Dermis blood vessel endothelial cell (primary cell): ENCODE results near the gene ENPP1. TPM values are rescaled to one million over a fixed set of nuclear protein-coding genes. Genes with fewer than 3 reads are reported as not detected.
A peak's percentile ranks its signal among the peaks of the same experiment; 100 is the strongest.
"Not testable (repeated sequence)": the region's sequence is repeated elsewhere in the genome, so short reads cannot be mapped to it uniquely, and the experiment has no call there.

Experiments used
- DNase-seq: peaks from one replicate; pipeline ENCODE4 v3.0.0; 2010
- total RNA-seq: library from RNA; depleted of rRNA; stranded (reverse); fragments of >200 nt; gene quantifications from 2 replicates; pipeline ENCODE4 v1.2.3, GENCODE V29; 2014

The ENPP1 gene
- total RNA-seq, 1 donor from 2014 or later: 0.34 TPM

DNA sequence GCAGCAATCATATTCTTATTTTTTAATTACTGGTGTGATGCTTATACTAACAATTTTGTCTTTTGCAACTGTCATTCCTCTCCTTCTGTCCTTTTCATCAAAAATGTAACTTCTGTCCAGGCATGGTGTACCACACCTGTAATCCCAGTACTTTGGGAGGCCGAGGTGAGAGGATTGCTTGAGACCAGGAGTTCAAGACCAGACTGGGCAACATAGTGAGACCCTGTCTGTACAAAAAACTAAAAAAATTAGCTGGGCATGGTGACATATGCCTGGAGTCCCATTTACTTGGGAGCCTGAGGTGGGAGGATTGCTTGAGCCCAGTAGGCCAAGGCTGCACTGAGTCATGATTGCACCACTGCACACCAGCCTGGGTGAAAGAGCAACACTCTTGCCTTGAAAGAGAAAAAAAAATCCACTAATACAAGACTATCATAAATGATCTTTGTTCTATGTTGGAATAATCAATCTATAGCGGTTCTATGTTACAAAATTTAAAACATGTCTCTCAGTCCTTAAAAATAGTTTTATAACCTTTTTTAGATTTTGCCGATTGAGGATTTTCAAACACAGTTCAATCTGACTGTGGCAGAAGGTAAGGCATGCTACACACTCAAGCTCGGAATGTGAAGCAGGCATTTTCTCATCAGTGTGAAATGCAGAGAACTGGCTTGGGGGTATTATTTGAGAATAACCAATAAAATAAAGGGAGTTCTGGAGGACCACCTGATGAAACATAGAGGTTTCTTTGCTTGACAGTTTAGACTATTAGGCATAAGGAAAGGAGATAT, 70.4 kb downstream of the ENPP1 start:
- no peak for DNase-seq

DNA sequence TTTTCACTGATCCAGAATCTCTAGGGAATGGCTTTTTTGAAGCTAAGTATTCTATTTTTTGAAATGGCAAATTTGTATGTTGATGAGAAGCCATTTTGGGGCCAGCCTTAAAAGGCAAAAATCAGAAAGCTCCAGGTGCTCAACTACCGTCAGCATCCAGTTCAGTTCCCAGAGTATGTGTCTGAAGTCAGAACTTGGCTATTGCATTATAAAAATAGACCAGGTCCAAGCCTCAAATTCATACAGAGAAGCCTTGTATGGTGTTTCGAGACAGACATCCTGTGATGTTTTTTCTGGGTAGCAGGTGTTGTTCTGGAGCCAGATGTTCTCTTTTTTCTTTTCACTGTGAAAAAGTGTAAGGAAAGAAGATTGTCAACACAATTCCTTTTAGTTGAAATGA, 75.2 kb downstream of the ENPP1 start:
- DNase-seq: no peak

DNA sequence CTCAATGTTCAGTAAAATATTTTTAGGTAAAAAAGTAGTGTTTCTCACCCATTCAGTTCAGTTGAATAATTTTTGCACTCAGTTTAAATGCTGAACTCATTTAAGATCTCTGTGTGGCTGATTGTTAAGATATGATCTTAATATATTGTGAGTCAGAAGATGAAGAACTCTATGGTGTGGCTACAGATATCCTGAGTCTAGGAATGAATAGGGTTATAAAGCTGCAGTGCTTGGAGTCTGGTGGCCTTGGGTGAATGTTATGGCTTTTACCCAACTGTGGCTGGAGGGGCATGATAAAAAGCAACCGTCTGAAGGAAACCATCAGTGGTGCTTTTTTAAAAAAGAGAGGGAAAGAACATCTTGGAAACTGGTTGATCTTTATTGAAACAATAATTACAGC, 77.4 kb downstream of the ENPP1 start:
- DNase-seq: no peak

DNA sequence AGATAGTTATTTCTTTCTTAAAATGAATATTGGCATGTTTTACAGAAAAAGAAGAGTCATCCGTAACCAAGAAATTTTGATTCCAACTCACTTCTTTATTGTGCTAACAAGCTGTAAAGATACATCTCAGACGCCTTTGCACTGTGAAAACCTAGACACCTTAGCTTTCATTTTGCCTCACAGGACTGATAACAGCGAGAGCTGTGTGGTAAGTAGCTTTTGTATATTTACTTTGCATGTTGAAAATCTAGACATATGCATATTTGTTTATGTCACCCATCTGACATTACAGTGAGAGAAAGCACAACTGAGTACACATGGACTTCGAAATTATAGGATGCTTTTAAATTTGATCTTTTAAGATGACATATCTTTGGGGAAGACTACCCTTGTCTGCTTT, 78.7 kb downstream of the ENPP1 start:
- no peak for DNase-seq

DNA sequence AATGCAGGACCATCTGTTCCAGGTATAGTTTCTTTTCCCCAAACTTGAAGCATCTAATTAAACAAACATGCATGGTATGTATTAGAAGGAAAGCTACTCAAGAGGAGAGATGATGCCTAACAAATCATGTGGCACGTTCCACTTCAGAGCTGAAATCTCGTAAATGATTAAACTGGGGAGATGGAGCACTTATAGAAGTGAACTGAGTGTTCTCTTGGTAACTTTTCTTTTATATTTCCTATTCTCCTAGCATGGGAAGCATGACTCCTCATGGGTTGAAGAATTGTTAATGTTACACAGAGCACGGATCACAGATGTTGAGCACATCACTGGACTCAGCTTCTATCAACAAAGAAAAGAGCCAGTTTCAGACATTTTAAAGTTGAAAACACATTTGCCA, 82.3 kb downstream of the ENPP1 start:
- no peak for DNase-seq

DNA sequence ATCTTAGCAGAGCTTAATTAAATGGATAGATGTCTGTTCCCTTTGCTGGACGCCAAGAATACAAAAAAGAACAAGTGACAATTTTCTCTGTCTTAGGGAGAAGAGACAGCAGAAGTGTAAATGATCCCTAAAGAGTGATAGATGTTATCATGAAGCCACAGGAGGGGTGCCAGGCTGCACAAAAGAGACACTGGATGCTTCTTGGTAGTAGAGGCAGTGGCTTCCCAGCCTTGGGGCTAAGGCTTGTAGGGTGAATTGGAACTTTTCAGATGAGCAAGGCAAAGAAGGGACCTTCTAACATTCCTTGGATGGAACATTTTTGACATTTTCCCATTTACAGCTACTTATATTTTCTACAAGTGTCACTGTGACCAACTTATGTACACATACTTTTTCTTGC, 85.4 kb downstream of the ENPP1 start:
- DNase-seq: no peak

DNA sequence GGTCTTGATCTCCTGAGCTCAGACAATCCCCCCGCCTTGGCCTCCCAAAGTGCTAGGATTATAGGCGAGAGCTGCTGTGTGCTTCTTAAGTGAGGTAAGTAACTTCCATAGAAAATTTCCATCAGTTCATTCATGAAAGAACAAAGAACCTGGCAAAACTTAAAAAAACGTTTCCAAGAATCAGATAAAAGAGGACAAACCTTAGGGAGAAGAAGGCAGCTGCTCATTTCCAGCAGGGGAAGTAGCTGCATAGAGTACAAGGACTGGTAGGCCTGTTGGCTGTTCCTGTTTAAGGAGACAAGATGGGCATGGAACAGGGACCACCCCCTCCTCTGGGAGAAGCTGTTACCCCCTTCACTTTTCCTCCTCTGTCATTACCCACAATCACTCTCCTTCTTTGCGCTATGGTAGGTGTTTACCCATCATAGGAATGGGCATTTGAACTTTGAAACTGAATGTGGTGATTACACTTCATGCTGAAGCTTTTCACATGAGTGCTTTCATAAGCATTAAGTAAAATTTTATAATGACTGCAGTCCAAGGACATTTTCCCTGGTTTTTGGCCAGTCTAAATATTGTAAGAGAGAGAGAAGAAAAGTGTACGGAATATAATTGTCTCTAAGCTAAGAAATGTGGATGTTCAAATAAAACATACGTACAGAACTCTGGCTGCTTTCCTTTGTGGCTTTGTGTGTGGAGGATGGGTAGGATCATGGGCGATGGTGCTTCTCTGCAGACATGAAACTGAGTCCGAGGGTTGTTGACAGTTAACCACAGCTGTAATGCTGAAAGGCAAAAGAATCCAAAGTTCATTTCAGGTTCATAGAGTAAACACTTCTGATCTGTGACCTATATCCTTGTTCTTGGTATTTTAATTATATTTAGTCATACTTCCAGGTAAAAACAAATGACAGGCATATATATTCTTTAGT, 86.9 kb downstream of the ENPP1 start:
- DNase-seq: no peak

DNA sequence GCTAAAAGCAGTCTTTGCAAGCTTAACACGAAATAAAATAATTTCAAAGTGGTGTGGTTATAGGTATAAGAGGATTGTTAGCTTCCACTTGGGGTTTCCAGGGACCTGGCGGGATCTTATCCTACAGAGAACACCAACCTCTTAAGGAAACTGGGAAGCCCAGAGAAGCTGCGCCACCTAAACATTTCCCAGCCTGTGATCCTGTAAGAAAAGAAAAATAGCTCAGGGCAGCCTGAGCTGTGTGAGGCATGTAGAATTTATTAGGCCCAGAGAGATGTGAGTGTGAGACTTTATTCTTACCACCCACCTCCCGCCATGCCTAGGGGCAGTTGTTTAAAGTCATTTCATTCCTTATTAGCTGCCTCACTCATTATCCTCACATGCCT, 89.2 kb downstream of the ENPP1 start:
- DNase-seq: no peak

DNA sequence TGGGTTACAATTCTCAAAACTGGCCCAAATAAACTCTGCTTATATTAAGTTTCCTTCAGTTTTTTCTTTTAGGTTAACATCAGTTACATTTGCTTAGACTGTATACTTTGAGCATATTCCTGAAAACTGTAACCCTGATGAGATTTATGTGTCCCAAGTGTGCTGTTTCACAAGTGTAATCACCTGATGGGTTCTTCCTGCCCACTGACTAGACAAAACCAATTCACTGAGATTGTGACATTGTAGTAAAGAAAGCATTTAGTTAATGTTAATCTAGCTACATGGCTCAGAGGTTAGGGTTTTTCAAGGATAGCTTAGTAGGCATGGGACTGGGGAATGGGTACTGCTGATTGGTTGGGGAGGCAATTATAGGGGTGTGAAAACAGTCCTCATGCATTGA, 89.8 kb downstream of the ENPP1 start:
- no peak for DNase-seq

DNA sequence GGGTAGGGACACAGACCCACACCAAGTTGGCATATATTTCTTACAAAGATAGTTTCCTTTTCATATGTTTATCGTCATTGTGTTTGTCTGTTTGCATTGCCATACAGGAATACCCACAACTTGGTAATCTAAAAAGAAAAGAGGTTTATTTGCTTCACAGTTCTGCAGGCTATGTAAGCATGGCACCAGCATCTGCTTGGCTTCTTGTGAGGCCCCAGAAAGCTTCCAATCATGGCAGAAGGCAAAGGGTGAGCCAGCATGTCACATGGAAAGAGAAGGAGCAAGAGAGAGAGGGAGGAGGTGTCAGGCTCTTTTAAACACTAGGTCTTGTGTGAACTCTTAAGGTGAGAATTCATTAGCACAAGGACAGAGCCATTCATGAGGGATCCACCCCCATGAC, 90.9 kb downstream of the ENPP1 start:
- DNase-seq: no peak

DNA sequence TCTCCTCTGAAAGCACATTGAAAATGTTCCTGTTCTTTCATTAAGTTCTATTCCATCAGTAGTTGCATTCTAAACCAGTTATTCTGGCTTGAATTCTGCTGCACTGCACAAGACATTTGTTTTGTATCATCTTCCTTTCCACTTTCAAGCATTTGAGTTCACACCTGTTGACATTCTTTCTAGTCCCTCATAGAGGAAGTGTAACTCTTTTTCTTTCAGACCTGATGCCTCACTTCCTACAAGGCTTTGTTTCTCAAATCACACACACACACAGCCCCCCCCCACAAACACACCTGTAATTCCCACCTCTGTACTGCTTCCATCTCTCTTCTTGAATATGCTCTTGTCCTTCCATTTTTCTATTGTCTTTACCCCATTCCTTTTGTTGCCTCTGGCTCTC, 92.4 kb downstream of the ENPP1 start:
- no peak for DNase-seq

DNA sequence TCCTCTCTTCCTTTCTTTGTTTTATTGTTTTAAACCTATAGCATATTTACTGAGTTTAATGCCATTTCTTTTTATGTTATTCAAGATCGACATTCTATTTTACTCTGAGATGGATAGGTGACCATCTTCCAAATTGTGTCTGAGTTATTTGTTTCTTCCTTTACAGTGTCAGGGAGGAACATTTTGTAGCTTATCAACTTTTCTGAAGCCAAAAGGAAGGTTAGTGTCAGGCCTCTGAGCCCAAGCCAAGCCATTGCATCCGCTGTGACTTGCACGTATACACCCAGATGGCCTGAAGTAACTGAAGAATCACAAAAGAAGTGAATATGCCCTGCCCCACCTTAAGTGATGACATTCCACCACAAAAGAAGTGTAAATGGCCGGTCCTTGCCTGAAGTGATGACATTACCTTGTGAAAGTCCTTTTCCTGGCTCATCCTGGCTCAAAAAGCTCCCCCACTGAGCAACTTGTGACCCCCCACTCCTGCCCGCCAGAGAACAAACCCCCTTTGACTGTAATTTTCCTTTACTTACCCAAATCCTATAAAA, 93.6 kb downstream of the ENPP1 start:
- DNase-seq: not testable (repeated sequence)

DNA sequence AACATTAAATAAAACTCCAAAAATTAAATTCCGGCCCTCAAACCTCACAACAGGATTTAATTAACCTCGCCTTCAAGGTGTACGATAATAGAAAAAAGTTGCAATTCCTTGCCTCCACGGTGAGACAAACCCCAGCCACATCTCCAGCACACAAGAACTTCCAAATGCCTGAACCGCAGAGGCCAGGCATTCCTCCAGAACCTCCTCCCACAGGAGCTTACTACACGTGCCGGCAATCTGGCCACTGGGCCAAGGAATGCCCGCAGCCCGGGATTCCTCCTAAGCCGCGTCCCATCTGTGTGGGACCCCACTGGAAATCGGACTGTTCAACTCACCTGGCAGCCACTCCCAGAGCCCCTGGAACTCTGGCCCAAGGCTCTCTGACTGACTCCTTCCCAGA, 95.9 kb downstream of the ENPP1 start:
- DNase-seq: not testable (repeated sequence)

DNA sequence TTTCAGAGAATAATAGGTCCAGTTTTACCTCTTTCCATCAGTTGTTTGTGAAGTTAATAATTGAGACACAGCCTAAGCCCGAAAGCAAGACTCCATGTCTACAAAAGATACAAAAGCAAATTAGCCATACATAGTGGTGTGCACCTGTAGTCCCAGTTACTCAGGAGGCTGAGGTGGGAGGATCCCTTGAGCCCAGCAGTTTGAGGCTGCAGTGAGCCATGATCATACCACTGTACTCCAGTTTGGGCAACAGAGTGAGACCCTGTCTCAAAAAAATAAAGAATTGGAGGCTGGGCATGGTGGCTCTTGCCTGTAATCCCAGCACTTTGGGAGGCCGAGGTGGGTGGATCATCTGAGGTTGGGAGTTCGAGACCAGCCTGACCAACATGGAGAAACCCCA, 101.0 kb downstream of the ENPP1 start:
- not testable (repeated sequence) for DNase-seq

DNA sequence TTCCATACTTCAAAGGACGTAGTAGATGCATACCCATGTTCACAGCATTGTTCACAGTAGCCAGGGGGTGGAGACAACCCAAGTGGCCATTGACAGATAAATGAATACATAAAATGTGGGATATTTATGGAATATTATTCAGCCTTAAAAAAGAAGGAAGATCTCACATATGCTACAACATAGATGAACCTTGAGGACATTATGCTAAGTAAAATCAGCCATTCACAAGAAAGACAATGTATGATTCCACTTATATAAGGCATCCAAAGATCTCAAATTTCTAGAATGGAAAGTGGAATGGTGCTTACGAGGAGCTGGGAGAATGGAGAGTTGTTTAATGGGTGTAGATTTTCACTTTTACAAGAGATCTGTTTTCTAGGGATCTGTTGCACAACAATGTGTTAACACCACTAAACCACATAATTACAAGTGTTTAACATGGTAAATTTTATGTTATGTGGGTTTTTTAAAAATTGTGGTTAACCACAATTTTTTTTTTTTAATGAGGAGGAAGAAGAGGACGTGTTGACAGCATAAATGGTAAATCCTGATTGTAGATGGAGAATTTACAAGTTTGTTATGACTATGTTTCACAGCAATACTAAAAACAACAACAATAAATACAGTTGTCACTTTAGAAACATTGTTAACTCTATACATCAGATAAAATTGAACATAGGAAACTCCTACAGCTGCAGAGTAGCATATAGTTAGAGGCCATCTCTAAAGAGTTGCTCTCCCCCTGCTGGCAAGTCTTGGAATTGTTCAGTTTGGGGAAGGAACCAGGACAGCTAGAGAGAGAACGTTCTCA, 101.8 kb downstream of the ENPP1 start:
- peak; percentile 82 for DNase-seq

DNA sequence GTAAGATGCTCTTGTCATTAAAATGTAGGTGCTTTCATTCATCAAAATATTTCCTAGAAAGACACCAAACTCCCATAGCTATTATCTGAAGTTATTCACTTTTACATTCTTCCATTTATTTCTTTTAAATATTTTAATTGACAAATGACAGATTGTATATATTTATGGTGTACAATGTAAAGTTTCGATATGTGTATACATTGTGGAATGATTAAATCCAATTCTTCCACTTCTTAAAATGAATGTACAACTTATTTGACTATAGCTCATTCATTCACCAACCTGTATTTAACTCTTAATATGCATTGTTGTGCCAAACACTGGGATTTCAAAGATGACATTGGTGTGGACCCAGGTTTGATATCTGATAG, 102.4 kb downstream of the ENPP1 start:
- no peak for DNase-seq

DNA sequence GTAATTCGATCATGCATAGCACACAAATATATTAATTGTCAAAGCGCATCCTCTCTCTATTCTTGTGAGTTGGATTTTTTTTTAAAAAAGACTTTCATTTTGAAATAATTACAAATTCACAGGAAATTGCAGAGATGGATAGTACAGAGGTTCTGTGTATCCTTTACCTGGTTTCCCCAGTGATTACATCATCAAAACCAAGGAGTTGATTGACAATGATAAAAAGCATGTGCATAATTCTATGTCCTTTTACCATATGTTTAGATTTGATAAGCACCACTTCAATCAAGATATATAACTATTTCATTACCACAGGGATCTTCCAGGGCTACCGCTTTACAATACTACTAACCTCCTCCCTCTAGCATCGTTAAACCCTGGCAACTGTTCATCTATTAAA, 103.1 kb downstream of the ENPP1 start:
- DNase-seq: no peak

DNA sequence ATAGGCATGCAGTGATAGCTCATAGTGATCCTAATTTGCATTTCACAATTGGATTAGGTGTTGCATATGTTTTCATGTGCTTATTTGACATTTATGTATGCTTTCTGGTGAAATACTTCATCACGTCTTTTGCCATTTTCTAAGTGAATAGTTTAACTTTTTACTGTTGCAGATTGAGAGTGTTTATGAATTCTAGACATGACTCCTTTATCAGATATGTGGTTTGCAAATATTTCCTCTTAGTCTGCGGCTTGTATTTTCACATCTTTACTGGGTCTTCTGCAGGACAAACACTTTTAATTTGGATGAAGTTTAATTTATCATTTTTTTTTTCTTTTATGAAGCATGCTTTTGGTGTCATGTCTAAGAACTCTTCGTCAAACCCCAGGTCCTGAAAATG, 104.1 kb downstream of the ENPP1 start:
- no peak for DNase-seq

DNA sequence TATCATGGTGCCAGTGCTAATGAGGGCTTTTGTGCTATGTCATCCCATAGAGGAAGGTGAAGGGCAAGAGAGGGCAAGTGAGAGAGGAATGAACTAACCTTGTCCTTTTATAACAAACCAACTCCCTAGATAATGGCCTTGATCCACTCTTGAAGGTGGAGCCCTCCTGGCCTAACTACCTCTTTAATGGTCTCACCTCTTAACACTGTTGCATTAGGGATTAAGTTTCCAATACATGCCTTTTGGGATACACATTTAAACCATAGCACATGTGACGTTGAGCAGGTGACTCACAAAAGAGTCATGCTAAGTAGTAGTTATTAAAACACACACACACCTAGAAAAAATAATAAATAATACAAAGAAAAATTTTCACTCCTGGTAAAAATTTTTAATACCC, 106.4 kb downstream of the ENPP1 start:
- DNase-seq: no peak

DNA sequence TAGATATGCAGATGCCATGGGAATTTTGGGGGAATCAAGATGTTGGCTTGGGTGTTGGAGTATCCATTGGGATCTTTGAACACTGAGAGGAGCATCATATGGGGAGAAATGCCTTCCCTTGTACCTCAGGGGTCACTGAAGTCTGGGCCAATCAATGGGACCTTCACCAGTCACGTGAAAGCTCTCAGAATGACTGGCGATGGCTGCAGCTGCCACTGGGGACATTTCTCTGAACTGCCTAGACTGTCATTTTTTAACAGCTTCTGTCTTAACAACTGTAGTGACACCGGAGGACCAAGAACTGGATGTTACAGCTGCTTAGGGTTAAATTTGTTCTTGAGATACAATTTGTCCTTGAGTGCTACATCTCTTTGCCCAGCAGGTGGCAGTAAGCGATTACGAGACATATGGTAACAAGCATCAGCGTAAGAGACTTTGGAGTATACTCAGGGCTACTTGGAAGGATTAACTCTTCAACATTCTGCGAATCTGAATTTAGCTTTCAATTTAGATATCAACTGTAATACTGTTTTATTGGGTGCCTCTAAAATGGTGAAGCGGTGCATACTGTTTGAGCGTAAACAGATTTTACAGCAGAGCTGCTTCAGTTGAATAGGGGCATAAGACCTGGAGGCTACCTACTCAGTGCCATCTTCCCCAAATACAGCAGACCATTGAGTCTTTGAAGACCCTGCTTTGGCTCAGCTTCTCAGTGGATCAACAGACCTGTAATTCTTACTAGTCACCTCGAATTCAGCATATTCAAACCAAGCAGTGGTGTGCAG, 107.3 kb downstream of the ENPP1 start:
- peak; percentile 88 for DNase-seq

DNA sequence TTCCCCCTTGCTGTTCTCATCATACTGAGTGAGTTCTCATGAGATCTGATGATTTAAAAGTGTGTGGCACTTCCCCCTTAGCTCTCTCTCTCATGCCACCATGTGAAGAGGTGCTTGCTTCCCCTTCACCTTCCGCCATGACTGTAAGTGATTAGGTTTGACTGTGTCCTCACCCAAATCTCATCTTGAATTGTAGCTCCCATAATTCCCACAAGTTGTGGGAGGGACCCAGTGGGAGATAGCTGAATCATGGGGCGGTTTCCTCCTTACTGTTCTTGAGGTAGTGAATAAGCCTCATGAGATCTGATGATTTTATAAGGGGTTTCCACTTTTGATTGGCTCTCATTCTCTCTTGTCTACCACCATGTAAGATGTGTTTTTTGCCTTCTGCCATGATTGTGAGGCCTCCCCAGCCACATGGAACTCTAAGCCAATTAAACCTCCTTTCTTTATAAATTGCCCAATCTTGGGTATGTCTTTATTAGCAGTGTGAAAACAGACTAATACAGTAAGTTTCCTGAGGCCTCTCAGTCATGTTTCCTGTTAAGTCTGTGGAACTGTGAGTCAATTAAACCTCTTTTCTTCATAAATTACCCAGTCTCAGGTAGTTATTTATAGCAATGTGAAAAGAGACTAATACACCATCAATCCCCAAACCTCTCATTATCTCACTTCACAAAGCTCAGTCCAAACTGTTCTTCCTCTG, 108.4 kb downstream of the ENPP1 start:
- peak; percentile 25 for DNase-seq
